Stimulated activated CD4-positive, alpha-beta T cell treated with anti-CD3 and anti-CD28 coated beads, Interleukin-1b, Interleukin-23, amount 100 ng/mL, for 1 hour (primary cell): ENCODE data around the gene STAB2.

Experiments
- DNase-seq, 2 donors: peaks; one replicate each; pipeline ENCODE4 v3.0.0-alpha.2; 2020; ENCODE audit warnings: low read depth in 2 of 2

STAB2 gene

DNA sequence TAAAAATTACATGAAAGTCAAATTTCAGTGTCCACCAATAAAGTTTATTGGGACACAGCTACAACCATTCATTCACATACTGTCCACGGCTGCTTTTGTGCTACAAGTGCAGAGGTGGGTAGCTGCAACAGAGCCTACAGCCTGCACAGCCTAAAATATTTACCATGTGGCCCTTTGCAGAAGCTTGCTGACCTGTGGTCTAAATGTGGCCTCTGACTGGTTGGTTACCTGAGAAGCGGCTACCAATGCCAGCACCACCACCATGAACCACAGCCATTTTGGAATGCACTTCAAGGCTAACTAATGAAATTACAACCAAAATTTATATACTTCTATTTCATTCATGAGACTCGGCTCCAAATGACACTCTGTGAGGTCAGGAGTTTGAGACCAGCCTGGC, 195.3 kb downstream of the STAB2 start:
- DNase-seq, result no peak

DNA sequence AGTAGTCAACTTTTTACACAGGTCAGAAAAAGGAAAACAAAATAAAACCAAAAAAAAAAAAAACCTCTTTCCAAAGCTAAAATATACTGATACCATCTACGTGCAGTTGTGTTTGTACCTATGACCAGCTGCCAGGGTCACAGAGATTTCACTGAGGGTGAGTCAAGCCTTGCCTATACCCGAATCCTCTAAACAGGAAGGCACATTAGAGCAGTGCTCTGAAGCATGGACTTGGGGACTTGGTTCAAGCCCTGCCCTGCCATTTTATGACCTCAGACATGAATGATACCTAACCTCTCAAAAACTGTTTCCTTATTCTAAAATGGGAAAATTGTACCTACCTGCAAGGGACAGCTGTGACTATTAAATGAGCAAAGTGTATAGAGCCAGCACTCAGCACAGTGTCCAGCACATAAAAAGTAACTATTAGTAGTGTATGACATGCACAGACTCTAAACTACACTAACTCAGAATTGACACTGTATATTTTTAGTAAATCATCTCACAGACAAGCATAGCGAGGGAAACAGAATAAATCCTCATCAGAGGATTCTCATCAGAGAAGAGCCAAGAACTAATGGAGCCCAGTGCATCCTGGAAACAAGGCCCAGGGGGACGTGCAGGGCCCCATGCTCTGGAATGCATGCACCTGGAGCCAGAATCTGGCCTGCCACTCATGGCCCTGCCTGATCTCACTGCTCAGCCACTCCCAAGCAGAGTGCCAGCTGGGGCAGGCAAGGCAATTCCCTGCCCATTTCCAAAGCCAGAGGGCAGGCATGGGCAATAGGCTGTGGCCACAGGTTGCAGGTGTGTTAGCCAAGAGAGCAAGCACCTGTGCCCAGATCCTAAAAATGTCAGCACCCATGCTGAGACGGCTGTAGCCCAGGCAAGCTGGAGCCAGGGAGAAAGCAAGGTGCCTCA, 196.9 kb downstream of the STAB2 start:
- DNase-seq, result no peak

DNA sequence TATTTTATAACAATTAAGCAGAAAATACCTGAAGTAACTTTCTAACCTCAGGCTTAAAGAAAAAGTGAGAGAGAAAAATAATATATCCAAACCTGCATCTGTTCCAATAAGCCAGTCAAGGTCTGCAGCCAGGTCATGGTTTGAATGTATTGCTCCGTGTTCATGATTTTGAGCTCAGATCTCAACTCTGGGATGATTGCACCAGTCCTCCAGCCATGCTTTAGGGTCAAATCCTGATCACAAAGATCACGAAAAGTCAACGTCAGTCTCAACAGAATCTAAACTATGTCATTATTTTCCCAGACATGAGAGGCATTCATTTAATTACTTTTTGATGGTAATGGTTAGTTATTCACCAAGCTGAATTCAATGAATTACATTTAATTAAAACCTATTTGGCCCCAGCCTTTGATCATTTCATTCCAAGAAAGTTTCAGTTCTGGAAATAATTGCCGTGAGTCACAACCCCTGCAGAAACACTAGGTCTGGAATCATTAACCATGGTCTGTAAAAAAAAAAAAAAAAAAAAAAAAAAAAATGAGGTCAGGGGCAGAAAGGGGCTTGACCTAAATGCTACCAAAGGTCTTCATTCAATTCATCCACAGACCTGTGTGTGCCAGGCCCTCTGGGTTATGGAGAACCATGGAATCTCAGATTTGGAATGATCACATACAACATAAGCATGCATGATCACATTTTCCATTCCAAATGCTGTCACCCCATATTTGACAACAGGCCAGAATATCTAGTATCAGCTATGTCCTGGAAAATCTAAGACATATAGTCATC, 198.4 kb downstream of the STAB2 start:
- DNase-seq, result no peak

DNA sequence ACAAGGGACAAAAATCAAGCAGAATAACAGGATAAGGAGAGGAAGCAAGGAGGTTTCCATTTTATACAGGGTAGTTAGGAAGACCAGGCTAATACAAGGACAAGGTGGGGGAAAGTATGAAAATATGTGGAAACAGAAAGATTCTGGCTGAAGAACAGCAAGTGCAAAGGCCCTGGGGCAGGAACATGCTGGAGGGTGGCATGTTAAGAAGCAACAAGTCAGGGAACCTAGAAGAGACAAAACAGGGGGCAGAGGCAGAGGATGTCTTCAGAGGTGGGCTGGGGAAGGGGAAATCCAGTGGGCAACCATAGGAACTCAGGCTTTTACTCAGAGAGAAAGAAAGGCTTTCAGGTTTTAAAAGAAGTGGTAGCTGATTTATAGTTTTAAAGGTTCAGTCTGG, 199.1 kb downstream of the STAB2 start:
- no peak for DNase-seq

DNA sequence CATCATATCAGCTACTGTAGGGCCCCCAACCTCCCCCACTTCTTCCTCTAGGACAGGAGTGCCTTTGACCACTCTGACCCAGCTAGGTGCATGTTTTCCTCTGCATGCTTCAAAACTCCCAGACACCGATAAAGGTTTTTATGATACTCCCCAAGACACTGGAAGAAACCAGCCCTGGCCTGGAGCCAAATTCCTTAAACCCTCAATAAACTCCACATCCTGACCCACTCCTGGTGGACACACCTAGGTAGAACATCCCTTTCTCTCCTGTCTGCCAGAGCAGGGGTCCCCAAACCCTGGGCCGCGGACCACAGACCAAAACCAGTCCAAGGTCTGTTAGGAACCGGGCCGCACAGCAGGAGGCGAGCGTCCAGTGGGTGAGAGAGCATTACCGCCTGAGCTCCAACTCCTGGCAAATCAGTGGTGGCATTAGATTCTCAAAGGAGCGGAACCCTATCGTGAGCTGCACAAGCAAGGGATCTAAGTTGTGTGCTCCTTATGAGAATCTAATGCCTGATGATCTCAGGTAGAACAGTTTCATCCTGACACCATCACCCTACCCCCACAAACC, 204.4 kb downstream of the STAB2 start:
- no peak for DNase-seq

DNA sequence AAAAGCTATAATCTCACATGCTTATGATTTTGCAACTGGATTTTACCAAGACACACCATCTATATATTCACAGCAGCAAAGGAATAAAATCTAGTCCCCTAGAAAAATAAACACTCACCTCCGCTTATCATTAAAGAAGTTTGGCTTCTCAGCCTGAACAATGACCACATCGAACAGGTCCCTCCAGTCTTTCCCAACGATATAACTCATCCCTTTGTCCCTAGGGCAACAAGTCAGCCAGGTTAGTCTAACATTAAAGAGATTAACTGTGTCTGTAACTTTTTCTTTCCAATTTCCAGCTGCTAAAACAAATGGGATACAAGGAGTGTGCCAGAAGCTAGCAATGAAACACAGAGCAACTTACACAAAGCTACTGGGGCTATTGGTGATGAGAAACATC, 206.0 kb downstream of the STAB2 start:
- DNase-seq, result no peak

DNA sequence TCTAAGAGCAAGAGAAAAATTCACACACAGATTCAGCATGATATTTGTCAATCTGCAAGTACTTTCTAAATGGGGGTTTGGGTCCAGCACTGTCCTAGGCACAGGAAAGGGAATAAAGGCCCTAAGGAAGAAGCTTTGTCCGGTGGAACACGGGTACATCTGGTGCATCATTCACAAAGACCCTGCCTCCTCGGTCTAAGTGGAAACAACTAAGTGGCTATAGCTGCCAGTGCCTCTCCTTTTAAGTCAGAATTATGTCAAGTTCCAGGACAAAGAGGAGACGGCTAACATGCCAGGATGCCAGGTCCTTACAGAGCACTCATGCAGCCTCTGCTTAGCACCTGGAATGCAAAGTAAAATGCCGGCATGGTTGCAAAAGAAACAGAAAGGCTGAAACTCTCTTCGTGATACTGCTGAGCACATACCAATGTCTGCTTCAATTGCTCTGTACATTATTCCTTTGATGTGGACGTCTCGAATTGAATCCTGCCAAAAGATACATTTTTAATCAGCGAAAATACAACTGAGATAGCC, 206.5 kb downstream of the STAB2 start:
- DNase-seq, result no peak

DNA sequence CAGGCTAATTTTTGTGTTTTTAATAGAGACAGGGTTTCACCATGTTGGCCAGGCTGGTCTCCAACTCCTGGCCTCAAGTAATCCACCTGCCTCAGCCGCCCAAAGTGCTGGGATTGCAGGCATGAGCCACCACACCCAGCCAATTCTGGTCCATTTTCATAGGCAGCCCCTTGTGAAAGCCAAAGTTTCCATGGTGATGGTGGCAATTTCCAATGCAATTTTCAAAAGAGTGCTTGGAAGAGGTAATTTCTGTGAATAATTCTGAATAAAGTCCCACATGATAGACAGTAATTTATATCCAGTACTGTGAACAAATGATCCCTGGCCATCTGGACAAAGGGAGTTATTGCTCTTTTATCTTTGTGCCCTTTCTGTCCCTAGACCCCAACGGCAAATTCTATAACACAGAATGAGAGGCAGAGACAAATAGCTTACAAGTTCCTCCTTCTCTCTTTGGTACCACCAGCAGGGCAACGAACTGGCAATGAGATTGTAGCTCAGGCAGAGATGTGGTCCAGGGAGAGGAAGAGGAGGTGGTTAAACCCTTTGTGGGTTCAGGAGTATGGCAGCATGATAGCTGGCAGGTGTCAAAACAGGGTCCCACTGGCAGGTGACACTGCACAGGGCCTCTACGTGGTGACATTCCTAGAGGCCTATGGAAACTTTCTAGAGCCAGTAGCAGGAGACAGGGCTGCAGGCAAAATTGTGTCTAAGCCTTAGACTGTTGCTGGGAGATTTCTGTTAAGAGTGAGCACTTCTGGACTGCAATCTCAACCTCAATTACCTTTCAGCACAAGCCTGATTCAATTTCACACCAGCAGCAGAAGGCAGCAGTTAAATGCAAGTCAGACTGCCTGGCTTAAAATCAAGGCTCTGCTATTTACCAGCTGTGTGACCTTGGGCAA, 207.5 kb downstream of the STAB2 start:
- no peak for DNase-seq

DNA sequence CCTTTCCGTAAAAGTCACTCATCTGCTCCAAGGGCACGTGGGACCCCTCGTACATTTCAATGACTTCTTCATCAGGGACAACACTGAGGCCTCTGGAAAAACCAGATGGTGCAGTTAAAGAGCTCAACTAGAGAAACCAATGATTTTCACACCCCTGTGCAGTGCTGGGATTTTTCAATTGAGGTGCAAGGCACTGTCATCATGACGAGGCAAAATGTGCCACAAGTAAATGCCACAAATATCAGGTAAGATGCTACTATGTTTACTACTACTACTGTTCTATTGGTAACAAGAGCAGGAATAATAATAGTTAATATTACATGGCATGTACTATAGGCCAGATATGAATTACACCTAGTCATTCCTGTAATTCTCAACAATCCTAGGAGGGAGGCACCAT, 211.5 kb downstream of the STAB2 start:
- no peak for DNase-seq

DNA sequence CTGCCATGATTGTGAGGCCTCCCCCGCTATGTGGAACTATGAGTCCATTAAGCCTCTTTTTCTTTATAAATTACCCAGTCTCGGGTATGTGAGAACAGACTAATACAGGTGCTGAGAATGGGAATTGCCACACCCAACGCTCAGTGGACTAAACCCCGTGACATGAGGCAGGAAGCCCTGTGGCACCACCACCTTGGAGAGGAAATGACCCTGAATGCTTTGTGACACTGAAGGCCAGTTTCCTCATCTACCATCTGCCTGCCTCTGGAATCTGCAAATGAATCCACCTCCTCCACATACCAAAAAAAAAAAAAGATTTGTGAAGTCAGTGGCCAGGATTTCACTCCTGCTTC, 212.4 kb downstream of the STAB2 start:
- DNase-seq, result no peak

DNA sequence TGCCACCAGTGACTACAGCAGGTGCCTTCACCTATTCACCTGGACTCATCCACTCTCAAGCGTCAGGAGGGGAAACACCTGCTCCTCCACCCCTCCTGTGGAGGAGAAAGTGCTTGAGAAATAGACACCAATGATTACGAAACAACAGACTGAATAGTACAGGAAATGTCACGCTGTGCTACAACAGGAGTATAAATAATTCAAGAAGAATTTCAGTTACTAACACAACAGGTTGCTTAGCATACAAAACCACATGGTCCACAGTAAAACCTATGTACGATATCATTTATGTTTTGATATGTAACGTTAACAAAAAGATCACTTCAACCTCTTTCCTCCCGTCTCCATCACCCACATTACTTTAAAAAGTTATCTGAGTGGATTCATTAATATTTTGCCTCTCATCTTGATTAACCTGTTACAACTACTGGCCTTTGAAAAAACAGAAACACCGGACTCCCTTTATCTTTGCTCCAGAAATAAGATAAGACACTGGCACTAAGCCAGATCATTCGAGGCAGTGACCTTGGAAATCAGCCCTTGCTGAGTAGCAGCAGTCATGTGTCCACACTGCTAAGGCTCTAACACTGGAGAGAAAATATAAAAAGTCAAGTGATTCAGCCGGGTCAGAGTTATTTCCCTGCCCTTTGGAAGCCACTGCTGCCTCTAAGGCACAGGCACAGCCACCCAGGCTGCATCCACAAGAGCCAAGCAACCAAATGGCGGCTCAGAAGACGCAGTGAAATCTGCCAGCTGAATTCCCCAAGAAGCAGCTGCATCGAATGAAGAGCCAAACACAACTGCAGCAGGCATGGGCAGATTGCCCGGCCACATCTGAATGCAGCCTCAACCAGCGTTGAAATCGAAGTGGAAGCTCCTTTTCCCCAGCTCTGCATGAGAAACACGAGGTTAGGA, 213.0 kb downstream of the STAB2 start:
- DNase-seq, result no peak

DNA sequence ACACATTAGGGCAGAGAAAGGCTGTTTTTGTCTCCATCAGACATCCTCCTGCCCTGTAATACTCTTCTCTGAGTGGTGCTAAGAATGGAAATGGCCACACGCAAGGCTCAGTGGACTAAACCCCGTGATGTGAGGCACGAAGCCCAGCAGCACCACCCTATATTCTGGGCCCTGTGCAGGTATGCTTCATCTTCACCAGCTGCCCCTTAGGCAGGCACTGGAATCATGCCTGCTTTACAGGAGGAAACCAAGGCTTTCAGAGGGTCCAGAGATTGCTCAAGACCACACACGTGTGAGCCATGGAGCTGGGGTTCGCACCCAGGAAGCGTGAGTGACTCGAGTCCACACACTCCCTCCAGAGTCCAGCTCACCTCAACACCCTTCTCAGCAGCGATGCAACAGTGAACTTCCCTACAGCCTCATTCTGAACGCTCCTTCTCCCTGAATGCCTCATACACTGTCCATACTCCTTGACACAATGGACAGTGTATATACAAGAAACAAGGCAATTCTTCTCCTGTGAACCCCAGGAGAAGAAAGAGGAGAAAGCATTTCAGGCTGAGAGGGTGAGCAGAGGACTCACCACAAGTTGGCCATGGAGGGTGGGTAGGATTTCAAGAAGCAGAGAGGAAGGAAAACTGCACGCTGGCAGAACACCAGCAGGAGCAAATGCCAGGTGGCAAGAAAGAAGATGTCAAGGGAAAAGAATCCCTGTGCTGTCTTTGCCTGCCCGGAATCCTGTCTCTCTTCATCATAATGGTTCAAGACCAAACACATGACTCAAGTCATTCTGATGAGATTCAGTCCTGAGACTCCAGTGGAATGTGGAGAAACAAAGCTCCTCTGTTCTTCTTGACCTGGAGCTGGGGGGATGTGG, 214.9 kb downstream of the STAB2 start:
- no peak for DNase-seq

DNA sequence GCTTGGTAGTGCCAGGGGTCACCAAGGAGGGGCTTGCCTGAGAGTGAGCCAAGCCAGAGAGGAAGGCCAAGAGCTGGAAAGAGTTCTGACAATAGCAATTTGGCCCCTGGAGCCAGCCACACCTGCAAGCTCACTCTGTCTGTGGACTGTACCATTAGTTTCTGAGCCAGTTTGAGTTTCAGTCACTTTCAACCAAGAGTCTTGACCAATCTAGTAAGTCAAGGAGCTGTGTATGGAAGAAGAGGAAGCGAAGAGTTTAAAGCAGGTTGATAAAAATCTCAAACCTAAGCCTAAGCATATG, 215.5 kb downstream of the STAB2 start:
- no peak for DNase-seq

DNA sequence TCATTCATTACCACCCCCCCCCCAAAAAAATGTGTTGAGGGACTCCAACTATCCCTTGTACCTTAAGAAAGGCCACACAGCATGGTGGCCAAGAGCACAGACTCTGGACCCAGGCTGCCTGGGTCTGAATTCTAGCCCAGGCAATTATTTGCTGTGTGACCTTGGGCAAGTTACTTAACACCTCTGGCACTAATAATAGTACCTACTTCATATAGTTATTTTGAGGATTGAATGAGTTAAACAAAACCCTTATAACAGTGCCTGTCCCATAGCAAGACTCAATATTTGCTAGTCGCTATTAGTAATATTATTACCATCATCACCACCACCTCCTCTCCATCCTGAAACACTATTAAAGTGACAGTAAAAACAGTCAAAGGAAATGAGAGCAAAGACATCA, 216.8 kb downstream of the STAB2 start:
- no peak for DNase-seq

DNA sequence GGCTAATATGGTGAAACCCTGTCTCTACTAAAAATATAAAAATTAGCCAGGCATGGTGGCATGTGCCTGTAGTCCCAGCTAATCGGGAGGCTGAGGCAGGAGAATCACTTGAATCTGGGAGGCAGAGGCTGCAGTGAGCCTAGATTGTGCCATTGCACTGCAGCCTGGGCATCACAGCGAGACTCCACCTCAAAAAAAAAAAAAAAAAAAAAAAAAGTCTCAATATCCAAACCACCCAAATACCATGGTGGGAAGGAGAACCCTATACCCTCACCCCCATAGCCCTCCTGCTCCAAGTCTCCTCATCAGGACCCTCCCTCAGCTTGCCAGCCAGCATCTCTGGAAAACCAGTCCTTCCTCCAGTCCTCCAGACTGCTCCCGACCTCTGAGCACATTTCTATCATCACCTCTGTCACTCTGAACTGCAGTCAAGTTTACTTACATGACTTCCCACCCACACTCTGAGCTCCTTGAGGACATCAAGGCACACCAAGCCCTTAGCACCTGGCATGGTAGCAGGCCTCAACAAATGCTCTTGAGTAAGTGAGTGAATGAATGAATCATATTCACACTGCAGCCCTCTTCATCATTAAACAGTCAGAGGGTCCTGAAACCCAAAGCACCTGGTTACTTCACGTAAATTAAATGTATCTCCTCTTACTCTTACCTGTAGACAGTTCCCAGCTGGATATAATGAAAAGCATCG, 218.7 kb downstream of the STAB2 start:
- DNase-seq, result no peak

DNA sequence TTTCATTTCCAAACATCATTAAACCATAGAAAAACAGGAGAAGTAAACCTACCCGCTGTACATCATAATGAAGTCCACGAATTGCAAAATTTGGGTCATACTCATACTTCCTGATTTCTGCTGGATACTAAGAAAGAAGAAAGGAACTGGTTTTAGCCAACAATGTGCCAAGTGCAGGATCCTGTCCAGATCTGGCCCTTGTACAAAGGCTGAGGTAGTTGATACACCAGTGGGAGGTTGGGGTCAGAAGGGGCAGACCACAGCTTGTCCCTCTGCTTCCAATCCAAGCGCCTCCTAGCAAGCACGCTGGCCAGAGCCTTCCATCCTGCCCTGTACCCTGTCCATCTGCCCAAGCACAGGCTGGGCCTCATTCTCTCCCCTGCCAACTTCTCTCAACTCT, 219.7 kb downstream of the STAB2 start:
- no peak for DNase-seq

DNA sequence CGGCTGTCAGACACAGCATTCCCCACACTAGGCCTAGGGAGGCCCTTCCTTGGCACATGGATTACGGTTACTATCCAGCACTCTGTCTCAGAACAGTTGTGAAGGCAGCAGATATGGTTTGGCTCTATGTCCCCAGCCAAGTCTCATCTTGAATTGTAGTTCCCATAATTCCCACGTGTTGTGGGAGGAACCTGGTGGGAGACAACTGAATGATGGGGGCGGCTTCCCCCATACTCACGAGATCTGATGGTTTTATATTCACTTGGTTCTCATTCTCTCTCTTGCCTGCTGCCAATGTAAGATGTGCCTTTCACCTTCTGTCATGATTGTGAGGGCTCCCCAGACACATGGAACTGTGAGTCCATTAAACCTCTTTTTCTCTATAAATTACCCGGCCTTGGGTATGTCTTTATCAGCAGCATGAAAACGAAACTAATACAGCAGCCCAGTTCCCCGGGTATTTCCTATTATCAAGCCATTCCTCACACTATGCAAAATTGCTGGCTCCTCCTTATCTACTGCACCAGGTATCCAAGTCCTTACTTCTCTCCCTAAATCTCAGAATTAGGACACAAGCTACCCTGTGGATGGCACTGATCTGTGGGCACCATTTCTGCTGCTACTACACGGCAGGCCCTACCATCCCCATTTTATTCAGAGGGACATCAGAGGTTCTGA, 220.6 kb downstream of the STAB2 start:
- DNase-seq, result no peak

DNA sequence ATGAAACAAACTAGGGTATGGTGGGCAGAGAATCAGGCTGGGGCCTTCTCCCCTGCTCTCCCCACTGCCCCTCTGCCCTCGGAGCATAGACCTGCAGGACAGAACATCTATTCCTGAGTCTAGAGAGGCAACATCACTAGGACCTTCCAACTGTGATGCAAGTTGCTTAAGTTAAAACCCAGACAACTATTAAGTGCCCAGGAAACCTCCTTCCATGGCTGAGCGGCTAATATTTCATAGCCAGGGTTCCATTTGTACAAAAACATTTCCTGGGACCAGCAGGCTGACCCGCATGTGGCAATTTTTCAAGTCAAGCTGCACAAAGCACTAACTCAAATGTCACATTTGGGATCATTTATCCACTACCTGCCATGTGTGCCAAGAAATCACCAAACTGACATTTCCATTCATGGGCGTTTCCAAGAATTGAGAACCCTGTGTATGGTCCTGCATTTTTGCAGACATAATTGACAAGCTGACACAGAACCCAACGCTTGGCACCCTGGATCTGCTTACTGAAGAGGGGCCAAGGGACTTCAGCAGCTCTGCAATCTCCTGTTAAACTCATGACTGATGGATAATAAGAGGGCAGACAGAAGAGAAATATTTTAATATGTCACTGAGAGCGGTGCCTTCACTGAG, 221.3 kb downstream of the STAB2 start:
- DNase-seq, result no peak
